Measurements from ENCODE around the gene EIF4E.

- TF ChIP-seq CTCF (IDR thresholded peaks at IDR 0.05) (no peak), ZFX (IDR thresholded peaks at IDR 0.05; ENCODE audit: borderline replicate concordance) (no peak)
These were observed 32.8 kb upstream of the EIF4E start for GRCh38 chr4:98961770-98962169.
